GM19099 (cell line): ENCODE measurements around the gene EVC.

Source experiments
- POLR2A ChIP-seq: IDR thresholded peaks from 3 replicates; pipeline ENCODE4 v1.6.1; 2011; ENCODE audit warnings: low read depth; ENCODE audit not compliant: insufficient read length; ENCODE audit errors: extremely low read depth

The EVC gene

GRCh38 chr4:5804656-5805055, 93.7 kb downstream of the EVC start:
- no peak for TF ChIP-seq POLR2A

- TF ChIP-seq POLR2A, result no peak
Measured at GRCh38 chr4:5805270-5805669, 94.3 kb downstream of the EVC start.

GRCh38 chr4:5808081-5808741, 97.2 kb downstream of the EVC start:
- no peak for TF ChIP-seq POLR2A

GRCh38 chr4:5809216-5809776, 98.3 kb downstream of the EVC start:
- TF ChIP-seq POLR2A, result no peak

- no peak for TF ChIP-seq POLR2A
Measured at GRCh38 chr4:5810151-5810550, 99.2 kb downstream of the EVC start.

- no peak for TF ChIP-seq POLR2A
Measured at GRCh38 chr4:5810770-5811430, 99.9 kb downstream of the EVC start.

GRCh38 chr4:5812506-5813229, 101.7 kb downstream of the EVC start:
- no peak for TF ChIP-seq POLR2A

GRCh38 chr4:5813882-5814255, 102.9 kb downstream of the EVC start:
- no peak for TF ChIP-seq POLR2A

- TF ChIP-seq POLR2A, result no peak
Measured at GRCh38 chr4:5814421-5814820, 103.4 kb downstream of the EVC start.

GRCh38 chr4:5815641-5816040, 104.6 kb downstream of the EVC start:
- no peak for TF ChIP-seq POLR2A

- no peak for TF ChIP-seq POLR2A
Measured at GRCh38 chr4:5816101-5816500, 105.1 kb downstream of the EVC start.

GRCh38 chr4:5816851-5817375, 105.9 kb downstream of the EVC start:
- TF ChIP-seq POLR2A, result no peak

GRCh38 chr4:5821665-5822358, 110.8 kb downstream of the EVC start:
- TF ChIP-seq POLR2A, result no peak

GRCh38 chr4:5822619-5823018, 111.6 kb downstream of the EVC start:
- no peak for TF ChIP-seq POLR2A
